ENCODE measurements around the gene RCSD1.
"Not testable (repeated sequence)": the region's sequence is repeated elsewhere in the genome, so short reads cannot be mapped to it uniquely, and the experiment has no call there.

Gene RCSD1

DNA sequence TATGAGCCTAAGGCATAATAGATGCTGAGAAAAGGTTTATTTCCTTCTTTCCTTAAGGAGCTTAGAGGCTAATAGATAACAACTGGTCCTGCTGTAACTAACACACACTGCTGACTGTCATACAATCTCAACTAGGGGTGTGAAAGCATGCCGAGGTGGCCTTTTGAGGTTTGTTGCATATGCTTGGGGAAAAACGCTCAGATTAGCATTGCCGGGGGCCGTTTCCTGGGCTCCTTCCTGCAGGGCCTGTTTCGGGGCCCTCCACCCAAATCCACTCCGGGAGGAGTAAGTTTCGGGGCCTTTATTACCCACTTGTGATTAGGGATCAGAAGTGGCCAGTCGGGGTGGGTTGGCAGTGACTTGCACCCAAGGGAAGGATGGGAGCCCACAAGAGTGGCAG is 27.2 kb upstream of the RCSD1 start:
- no peak for DNase-seq (ENCODE audit: extremely low spot score)
- POLR2A ChIA-PET, result no interaction called here
- CTCF ChIA-PET, result interaction anchor here (0.8 to 6.7 kb wide), 5 partner anchors 11 to 84 kb away, joined by 3 to 102 read pairs (median 34); no protein-coding TSS in a partner anchor
- TF ChIP-seq, protein P1, sequence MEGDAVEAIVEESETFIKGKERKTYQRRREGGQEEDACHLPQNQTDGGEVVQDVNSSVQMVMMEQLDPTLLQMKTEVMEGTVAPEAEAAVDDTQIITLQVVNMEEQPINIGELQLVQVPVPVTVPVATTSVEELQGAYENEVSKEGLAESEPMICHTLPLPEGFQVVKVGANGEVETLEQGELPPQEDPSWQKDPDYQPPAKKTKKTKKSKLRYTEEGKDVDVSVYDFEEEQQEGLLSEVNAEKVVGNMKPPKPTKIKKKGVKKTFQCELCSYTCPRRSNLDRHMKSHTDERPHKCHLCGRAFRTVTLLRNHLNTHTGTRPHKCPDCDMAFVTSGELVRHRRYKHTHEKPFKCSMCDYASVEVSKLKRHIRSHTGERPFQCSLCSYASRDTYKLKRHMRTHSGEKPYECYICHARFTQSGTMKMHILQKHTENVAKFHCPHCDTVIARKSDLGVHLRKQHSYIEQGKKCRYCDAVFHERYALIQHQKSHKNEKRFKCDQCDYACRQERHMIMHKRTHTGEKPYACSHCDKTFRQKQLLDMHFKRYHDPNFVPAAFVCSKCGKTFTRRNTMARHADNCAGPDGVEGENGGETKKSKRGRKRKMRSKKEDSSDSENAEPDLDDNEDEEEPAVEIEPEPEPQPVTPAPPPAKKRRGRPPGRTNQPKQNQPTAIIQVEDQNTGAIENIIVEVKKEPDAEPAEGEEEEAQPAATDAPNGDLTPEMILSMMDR (IDR thresholded peaks at IDR 0.05; ENCODE audit: control extremely low read depth, extremely low read depth, low read depth, missing control alignments), result no peak

DNA sequence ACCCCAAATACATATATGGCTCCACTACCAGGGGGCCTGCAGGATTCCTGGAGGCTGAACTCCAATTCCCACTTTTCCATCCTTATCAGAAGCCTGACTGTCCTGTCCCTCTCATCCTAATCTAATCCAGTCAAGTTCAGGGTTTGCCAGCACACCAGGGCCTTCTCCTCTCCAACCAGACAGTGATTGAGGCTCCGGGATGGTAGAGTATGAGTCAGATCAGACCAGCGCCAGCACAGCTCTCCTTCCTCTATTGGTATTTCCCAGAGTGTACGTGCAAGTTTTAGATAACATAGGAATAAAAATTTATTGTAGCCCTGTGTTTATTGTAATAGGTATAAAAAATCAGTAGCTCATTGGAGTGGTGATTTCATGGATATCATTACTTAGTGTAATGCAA is 24.5 kb upstream of the RCSD1 start:
- TF ChIP-seq, protein P1 (IDR thresholded peaks at IDR 0.05; ENCODE audit: control extremely low read depth, extremely low read depth, low read depth, missing control alignments), result no peak
- ChIA-PET POLR2A (no interaction called here), CTCF (interaction anchor here (2.2 to 6.7 kb wide), 2 partner anchors 10 to 82 kb away, joined by 9 to 102 read pairs; no protein-coding TSS in a partner anchor)
- no peak for DNase-seq (ENCODE audit: extremely low spot score)

DNA sequence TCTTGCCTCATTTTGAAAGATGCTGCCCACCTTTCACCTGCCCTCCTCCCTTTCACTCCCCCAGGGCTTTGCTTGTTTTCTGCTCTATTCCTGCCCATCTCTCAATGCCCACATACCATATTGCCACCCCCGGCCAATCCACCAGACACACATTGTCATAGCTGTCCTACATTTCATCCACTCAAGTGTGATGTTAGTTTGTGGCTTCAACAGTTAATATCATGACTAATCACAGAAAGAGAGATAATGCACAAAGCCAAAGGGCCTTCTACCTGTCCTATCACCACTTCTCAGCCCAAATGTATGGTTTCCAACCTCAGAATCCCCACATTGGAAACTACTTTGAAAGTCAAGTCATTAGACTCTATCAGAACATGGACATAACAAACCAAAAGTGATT is 18.0 kb upstream of the RCSD1 start:
- ChIA-PET POLR2A (no interaction called here), CTCF (interaction anchor here (1.0 kb wide), 1 partner anchor 12 kb away, joined by 3 read pairs; no protein-coding TSS in a partner anchor)
- no peak for DNase-seq (ENCODE audit: extremely low spot score)
- TF ChIP-seq, protein P1 (IDR thresholded peaks at IDR 0.05; ENCODE audit: control extremely low read depth, extremely low read depth, low read depth, missing control alignments), result no peak

DNA sequence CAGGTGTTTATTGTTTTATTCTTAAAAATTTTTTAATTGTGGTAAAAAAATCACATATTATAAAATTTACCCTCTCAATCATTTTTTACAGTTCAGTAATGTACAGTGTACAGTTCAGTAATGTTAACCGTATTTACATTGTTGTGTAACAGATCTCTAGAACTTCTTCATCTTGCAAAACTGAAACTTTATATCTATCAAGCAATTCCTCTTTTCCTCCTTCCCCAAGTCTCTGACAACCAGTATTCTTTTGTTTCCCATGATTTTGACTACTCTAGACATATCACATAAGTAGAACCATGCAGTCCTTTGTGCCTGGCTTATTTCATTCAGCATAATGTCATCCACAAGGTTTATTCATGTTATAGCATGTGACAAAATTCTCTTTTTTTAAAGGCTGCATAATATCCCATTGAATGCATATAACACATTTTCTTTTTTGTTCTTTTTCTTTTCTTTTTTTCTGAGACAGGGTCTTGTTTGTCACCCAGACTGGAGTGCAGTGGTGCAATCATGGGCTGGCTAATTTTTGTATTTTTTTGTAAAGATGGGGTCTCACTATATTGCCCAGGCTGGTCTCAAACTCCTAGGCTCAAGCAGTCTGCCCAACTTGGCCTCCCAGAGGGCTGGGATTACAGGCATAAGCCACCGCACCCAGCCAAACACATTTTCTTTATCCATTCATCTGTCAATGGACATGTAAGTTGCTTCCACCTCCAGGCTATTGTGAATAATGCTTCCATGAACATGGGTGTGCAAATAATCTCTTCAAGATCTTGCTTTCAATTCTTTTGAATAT is 17.2 kb upstream of the RCSD1 start:
- no peak for DNase-seq (ENCODE audit: extremely low spot score)
- ChIA-PET POLR2A (no interaction called here), CTCF (no interaction called here)
- TF ChIP-seq, protein P1 (IDR thresholded peaks at IDR 0.05; ENCODE audit: control extremely low read depth, extremely low read depth, low read depth, missing control alignments), result no peak

DNA sequence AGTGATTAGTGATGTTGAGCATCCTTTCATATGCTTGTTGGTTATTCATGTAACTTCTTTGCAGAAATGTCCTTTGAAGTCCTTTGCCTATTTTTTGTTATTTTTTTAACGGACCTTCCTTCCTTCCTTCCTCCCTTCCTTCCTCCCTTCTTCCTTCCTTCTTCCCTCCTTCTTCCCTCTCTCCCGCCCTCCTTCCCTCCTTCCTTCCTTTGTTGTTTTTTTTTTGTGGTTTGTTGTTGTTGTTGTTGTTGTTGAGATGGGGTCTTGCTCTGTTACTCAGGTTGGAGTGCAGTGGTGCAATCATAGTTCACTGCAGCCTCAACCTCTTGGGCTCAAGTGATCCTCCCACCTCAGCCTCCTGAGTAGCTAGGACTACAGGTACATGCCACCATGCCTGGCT is 16.0 kb upstream of the RCSD1 start:
- CTCF ChIA-PET, result interaction anchor here (1.3 to 3.4 kb wide), 4 partner anchors 8 to 73 kb away, joined by 3 to 10 read pairs (median 8); no protein-coding TSS in a partner anchor
- POLR2A ChIA-PET, result not testable (repeated sequence)

DNA sequence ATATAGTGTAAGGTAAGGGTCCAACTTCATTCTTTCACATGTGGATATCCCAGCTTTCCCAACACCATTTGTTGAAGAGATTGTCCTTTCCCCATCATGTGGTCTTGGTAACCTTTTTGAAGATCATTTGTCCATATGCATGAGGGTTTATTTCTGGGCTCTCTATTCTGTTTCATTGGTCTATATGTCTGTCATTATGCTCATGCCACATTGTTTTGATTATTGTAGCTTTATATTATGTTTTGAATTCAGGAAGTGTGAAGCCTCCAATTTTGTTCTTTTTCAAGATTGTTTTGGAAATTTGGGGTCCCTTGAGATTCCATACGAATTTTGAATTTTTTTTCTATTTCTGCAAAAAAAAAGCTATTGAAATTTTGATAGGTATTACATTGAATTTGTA is 15.2 kb upstream of the RCSD1 start:
- ChIA-PET CTCF (interaction anchor here (0.9 to 5.8 kb wide), 6 partner anchors 9 to 101 kb away, joined by 3 to 34 read pairs (median 8); no protein-coding TSS in a partner anchor), POLR2A (interaction anchor here (0.7 kb wide), 1 partner anchor 284 kb away, joined by 3 read pairs; no protein-coding TSS in a partner anchor)
- DNase-seq (ENCODE audit: extremely low spot score), result no peak
- TF ChIP-seq, protein P1 (IDR thresholded peaks at IDR 0.05; ENCODE audit: control extremely low read depth, extremely low read depth, low read depth, missing control alignments), result no peak

More for the DNA sequence above, 16.0 kb upstream of the RCSD1 start:
- DNase-seq (ENCODE audit: extremely low spot score), result not testable (repeated sequence)

DNA sequence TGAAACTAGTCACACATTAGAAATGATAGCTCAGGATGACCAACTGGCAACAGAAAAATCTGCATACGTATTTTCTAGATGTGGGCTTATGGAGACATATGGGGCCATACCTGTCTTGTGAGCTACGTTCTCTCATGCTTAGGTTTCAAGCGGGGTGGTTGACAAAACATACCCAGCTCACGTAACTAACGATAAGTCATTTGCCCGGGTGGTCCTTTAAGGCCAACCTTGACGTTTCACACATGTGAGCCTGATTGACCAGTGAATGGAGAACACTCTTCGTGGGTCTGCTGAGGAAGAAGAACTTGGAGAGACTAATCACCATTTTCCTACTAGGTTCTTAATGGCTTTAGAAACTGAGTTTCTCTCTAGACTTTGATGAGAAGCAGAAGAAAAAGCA is 13.5 kb upstream of the RCSD1 start:
- TF ChIP-seq, protein P1 (IDR thresholded peaks at IDR 0.05; ENCODE audit: control extremely low read depth, extremely low read depth, low read depth, missing control alignments), result no peak
- POLR2A ChIA-PET, result interaction anchor here (0.9 kb wide), 1 partner anchor 63 kb away, joined by 3 read pairs; no protein-coding TSS in a partner anchor
- no peak for DNase-seq (ENCODE audit: extremely low spot score)
- CTCF ChIA-PET, result interaction anchor here (0.9 to 5.8 kb wide), 10 partner anchors 8 to 706 kb away, joined by 3 to 34 read pairs (median 4); no protein-coding TSS in a partner anchor

Measured in GM10248 (cell line).